Stimulated activated CD8-positive, alpha-beta memory T cell treated with anti-CD3 and anti-CD28 coated beads, Interleukin-7, amount 100 ng/mL, for 24 hours (primary cell): Measurements from ENCODE around the gene ATP8B4.
A peak's percentile ranks its signal among the peaks of the same experiment; 100 is the strongest.
"Not testable (repeated sequence)": the region's sequence is repeated elsewhere in the genome, so short reads cannot be mapped to it uniquely, and the experiment has no call there.

Experiments used
- DNase-seq: peaks from one replicate; pipeline ENCODE4 v3.0.0-alpha.2; 2020; ENCODE audit warnings: low read depth

The ATP8B4 gene

DNA sequence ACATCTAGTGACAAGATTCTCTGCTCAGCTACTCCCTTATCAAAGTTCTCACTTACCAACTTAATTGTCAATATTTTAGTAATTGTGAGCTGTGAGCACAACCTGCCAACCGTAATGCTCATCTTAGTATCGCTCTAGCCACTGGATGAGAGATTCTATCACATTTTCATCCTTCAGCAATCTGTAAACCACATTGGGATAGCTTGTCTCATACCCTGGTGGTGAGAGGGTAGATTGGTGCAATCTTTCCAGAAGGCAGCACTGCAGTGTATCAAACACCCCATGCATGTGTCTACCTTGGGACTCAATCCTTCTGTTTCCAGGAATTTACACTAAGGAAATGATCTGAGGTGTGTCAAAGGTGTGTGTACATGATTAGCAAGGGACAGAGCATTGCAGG is 18.9 kb upstream of the ATP8B4 start:
- no peak for DNase-seq

DNA sequence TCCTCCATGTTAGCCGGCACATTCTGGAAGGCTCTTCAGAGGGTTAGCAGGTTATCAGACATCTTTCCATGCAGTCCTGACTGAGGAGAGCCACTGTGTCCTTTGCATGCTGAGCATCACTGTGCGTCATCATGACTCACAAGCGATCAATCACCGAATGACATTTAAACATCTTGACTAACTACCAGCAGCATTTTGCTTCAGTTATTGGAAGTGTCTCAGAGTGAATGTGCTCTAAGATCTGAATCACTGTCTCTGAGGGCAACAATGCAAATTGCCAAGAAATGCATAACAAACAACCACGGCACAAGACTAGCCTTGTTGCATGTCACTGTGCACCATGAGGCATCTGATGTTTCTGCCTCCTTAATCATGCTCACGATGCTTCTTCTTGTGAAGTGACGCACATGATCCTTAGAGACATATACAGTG is 18.3 kb upstream of the ATP8B4 start:
- DNase-seq = peak; percentile 4

DNA sequence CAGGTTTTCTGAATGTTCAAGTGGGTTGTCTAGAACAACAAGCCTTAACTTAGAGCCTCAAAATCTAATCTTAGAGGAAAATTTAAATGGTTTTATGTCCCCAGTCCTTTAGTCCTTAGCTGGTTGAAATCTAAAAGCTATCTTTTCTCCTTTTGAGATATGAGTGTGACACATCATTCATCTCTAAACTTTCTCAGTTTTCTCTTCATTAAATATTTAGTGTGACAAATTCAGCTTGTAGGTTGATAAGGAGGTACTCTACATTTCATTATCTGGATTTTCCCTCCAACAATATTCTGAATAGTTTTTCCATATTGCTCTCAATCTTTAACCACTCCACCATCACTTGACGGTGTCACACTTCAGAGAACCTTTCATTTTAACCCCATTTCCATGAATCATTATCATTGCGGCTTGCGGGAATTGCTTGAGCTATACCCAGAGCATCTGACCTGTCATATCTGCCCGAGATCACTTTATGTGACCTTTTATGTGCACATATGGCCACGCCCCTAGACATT is 16.1 kb upstream of the ATP8B4 start:
- no peak for DNase-seq

DNA sequence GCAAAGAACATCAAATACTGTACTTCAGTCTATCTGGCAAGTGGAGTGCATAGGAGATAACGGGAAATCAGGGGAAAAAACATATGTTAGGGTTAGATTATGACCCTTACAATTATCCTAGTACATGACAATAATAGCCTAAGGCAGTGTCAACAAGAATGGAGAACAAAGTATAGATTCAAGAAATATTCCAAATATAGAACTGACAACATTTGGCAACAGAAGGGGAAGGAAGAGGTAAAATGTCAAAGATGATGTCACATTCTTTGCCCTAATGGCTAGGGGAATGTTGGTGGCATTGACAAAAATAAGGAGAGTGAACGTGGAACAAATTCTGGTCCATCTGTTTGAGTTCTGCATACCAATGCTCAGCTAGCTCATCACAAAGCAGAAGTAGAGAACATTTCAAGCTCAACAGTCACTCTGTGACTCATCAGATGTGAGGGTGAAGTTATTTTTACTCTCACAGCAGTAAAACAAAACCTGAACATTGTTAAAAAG is 15.5 kb upstream of the ATP8B4 start:
- DNase-seq = no peak

DNA sequence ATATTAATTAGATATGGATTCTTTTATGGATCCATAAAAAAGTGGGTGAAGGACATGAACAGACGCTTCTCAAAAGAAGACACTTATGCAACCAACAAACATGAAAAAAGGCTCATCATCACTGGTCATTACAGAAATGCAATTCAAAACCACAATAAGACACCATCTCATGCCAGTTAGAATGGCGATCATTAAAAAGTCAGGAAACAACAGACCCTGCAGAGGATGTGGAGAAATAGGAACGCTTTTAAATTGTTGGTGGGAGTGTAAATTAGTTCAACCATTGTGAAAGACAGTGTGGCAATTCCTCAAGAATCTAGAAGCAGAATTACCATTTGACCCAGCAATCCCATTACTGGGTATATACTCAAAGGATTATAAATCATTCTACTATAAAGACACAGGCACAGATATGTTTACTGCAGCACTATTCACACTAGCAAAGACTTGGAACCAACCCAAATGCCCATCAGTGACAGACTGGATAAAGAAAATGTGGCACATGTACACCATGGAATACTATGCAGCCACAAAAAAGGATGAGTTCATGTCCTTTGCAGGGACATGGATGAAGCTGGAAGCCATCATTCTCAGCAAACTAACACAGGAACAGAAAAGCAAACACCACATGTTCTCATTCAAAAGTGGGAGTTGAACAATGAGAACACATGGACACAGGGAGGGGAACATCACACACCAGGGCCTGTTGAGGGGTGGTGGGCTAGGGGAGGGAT is 13.4 kb upstream of the ATP8B4 start:
- not testable (repeated sequence) for DNase-seq

DNA sequence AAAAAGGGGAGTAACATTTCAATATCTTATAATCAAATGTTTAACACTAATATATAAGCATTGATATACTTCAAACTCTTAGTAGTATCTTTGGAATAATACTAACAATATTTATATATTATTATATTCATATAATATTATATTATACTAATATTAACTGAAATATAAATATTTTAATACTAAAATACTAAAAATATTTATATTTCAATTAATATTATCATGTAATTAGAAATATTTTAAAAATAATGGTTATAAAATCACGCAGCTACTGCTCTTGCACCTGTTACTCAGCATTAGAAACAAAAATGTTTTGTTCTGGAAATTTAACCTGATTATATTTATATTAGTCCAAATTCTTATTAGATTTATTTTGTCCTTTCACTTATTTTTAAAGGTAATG is 12.6 kb upstream of the ATP8B4 start:
- DNase-seq = no peak

DNA sequence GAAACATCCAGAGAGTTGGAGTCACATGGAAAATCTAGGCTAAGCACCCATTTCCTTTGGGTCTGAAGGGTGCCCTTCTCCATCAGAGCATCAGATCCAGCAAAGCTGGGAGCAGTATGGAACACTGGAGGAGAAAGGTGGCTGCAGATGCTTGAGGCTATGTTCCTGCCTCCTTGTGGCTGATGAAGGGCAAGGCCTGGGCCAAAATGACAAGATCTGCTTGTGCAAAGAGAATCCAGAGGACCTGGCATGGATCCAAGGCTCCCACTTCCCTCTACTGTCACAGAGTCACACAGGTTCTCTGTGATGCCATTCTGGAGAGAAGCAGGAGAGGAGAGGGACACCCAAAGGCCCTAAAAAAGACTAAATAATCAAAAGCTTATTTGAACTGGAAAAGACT is 9.2 kb upstream of the ATP8B4 start:
- DNase-seq = no peak

DNA sequence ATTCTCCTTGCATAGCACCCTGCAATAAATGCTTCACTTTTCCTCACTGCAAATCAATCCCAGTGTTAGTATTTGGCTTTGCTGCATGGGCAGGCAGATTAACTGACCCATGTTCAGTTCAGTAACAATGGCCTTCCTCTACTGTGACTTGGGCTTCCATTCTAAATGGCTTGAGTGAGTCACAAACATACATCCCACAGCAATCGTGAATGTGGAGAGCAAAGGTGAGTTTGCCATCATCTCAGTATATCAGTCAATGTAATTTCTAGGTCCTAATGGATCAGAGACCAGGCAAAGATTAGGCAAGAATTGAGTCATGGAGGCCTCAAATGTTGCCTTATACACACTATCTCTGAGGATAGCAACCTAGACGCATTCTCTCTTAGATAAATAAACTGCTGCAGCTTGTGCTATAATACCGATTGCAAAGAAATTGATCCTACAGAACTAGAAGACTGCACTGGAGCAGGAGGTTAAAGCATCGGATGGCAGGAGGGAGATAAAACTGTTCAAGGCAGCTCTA is 8.3 kb upstream of the ATP8B4 start:
- DNase-seq = no peak

DNA sequence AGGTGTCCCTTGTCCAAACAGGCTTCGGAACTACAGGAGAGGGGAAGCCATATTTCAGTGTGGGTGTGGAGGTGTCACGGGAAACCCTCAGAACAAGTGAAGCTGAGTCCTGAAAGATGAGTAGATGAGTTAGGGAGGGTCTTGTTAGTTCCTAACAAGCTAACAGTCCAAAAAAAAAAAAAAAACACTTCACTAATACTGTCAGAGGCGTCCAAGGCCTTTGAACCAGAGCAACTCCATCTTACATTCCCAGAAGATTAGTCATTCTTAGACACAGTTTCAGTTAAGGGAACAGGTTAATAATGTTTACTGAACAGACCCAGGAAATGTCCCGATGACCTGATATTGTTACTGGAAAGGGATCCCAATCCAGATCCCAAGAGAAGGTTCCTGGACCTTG is 7.0 kb upstream of the ATP8B4 start:
- no peak for DNase-seq

DNA sequence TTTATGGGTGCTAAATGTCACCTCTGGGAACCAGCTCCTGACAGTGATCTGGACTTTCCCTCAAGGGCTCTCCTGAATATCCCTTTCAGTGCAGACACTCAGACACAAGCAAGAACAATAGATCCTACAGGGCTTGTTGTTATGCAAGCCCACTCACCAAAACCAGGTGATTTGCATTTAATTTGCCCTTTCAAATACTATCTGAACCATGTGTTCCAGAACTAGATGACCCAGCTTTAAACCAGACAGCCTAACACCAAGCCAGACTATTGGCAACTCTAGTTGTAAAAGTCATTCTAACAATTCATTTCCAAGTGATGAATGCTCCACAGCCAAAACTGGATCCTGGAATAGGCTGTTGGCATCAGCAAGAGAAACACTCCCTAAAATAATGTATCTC is 5.6 kb upstream of the ATP8B4 start:
- DNase-seq = no peak

DNA sequence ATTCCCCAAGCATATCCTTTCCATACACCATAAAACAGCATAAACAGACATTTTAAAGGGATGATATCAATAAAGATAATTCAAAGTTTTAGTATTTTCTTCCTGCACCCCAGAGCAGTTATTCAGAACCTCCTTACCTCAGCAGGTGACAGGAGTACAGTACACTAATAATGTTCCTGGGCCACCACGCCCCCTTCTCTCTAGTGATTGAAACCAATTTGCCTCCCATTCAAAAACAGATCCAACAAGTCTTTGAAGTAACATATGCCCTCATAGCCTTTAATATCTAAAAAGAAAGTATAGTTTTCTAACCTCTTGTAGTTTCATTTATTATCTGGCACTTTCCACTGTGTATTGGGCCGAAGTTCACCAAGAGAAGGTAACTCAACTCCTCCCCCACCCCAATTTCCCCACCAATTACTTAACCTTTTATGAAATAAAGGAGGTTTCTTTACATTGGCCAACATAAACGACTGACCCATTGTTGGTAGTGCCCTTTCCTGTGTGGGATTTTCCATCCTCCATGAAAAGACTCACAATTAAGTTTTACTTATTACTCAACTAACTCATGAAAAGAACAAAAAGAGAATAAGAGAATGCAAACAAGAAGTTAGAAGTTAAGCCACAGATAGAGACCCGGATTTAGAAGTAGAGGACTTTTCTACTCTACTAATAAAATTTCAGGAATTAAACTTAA is 5.0 kb upstream of the ATP8B4 start:
- DNase-seq = no peak

DNA sequence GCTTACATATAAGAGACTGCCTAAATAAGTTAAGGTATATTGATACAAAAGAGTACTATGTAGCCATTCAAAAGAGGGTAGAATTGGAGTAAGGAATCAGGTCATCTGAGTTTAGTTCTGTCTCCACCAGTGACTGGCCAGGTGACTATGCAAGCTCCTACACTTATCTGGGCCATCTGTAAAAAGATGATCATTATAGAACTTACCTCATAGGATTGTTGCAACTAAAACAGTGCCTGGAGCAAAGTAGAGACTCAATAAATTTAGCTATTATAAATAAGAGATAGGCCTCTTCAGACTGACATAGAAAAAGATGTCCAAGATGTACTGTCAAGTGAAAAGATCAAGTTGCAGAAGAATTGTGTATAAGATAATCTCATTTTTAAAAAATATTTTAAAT is 1.7 kb upstream of the ATP8B4 start:
- DNase-seq = no peak

DNA sequence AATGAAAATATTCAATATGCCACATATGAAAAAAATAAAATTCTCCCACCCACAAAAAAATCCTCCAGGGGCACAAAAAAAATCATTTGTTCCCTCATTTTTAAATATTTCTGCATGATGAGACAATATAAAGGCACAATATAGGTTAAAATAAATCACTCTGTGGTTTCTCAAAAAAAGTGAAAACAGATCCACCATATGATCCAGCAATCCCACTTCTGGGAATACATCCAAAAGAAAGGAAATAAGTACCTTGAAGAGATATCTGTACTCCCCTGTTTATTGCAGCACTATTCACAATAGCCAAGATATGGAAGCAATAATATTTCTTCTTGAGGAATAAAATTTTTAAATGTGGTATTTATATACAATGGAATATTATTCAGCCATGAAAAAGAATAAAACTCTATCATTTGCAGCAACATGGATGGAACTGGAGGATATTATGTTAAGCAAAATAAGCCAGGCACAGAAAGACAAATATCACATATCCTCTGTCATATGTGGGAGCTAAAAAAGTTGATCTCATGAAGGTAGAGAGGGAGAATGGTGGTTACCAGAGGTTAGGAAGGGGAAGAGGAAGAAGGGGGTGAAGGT is 1.5 kb downstream of the ATP8B4 start:
- DNase-seq = no peak

DNA sequence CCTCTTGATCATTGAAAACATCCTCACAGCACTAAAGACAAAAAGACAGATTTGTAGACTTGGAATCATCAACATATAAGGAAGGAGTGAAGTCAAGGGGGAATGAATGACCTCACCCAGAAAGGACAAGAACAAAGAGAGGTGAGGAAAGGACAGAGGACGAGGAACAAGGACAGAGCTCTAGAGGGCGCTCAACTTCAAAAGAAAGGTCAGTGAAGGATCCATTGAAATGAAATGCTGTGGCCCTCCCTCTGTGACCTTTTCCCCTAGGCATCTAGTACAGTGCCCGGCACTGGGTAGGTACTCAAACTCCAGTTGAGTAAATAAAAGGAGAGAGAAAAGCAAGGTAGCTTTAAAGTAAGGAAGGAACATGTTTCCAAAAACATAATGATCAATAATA is 2.6 kb downstream of the ATP8B4 start:
- no peak for DNase-seq

DNA sequence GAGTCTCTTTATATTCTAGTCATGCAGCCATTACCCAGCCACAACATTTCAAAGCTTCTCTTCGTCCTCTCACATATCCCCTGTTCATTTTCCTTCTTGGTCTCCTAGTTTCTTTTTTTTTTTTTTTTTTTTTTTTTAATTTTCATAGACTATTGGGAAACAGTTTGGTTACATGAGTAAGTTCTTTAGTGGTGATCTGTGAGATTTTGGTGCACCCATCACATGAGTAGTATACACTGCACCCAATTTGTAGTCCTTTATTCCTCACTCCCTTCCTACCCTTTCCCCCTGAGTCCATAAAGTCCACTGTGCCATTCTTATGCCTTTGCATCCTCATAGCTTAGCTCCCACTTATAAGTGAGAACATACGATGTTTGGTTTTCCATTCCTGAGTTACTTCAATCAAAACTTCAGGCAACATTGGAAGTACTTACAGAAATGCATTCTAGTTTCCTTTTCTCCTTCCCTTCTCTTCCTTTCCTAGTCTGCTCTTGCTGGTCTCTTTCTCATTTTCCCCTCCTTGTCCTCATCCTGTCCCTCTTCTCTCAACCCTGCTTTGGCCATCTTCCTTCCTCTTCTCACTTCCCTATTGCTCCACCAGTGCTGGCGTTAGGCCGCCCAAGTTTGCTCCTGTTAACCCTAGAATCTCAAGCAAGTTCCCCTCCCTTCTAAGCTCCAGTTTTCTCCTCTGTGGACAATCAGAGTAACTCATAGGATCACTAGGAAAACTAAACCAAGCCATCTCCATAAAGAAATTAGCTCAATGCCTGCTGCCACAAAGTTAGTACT is 4.8 kb downstream of the ATP8B4 start:
- no peak for DNase-seq

DNA sequence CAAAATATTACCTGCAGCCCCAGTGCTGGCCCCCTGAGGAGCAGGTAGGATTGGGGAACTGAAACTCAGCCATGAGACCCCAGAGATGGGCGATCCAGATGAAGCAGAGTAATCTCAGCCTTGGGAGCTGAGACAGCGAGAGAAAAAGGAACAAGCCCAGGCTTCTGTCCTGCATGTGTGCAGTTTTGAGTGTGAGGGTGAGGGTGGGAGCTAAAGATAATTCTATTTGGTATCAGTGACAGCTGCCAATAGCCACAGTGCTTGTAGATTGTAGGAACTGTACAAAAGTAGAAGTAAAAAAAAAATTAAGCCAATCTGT is 5.9 kb downstream of the ATP8B4 start:
- DNase-seq = no peak

DNA sequence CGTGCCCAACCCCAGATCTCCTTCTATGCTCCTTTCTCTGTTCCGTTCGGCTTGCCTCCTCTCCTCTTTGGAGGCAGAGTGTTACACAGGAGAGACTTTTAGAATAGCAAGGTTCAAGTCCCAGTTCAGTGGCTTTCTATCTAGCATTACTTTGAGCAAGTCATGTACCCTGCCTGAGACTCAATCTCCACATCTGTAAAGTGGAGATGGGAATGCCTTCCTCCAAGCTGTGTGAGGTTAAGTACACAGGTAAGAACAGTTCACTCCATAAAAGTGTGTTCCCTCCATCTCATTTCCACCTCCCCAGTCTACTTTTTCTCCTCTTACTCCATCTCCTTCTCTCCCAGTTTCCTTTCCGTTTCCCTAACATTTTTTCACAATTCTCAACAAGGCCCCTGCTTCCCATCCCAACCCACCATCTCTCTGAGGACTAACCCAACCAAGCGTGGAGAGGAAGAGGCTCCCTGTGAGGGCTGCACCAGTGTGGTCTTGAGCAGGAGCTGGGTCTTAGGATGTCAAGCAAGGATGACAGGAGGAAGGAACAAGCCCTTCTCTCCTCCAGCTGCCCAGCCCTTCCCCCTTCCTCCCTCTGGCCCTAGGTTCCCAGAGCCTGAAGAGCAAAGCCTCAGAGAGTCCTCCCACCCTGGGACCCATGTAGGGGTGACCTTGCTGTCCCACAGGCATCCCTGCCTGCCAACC is 6.4 kb downstream of the ATP8B4 start:
- no peak for DNase-seq

DNA sequence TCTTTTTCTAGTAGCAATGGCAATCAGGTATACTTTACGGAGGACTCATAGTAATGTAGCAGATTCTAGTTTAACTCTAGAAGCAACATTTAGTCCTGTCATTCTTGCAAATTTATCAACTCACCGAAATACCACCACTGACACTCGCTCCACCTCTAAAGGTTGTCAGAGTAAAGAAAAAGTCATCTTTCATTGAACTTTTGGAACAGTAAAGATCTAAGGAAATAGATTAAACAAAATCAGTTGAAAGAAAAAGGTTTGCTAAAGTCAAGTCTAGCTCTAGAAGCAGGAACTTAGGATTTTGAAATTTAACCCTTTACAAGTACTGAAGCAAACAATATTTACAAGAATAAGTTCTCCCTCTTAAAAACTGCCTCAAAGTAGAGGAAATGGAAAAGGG is 8.7 kb downstream of the ATP8B4 start:
- no peak for DNase-seq

DNA sequence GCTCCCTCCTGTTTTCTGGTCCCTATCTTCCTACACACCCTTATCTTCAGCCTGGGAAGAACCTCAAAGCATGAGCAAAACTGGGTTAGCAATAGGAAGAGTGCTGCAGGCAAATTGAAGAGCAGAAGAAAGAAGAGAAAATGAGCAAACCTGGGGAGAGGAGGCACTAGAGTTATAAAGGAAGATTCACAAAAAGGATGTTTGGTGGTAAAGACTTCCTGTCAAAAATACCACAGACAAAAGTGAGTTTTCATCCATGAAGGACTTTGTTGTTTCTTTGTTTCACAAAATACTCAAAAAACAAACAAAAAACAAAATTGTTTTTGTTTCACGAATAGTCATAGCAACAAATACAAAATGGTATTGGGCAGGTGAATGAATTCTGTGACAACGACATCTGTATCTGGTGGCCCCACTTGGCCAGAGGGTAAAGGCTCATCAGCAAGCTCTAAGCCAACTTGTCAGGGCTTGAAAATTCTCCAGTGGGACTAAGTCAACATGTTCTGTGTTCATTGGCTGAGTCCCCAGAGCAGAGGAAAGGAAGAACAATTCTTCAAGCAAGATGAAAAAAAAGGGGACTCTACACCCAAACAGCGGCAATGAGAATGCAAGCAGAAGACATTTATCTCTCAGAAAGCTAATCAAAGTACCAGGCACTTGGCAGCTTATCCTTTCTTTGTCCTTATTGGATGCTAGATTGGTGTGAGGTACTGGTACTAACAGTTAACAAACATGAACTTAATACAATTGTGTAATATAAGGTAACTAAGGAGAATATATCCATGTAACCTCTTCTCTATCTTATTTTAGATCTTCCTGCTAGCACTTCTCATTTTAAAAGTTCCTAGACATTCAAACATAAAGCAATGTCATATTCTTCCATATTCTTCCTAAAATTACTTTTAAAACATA is 9.7 kb downstream of the ATP8B4 start:
- DNase-seq = no peak

DNA sequence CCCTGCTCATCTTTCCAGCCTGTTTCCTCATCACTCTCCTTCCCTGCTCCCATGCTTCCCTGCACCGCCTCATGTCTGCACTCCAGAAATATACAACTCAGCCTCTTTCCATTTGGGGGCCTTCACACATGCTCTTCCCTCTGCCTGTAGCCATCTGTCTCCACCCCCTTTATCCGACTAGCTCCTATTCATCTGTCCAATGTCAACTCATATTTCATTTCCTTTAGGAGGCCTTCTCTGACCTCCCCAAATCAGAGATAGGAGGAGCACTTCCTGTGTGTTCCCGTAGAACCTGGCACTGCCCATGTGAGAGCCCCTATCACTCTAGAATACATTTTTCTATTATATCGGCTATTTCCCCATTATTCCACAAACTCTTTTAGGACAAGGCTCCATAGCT is 10.6 kb downstream of the ATP8B4 start:
- DNase-seq = no peak
